Measurements from ENCODE around the gene SP7. TPM values are rescaled to one million over a fixed set of nuclear protein-coding genes. Genes with fewer than 3 reads are reported as not detected.
A peak's percentile ranks its signal among the peaks of the same experiment; 100 is the strongest.

Gene SP7
- total and polyA plus RNA-seq, 9 of the 15 experiments (the other 6 are each of a cell fraction or from before 2014, with no cell fraction given) = 0.04 TPM; not detected in 8

DNA sequence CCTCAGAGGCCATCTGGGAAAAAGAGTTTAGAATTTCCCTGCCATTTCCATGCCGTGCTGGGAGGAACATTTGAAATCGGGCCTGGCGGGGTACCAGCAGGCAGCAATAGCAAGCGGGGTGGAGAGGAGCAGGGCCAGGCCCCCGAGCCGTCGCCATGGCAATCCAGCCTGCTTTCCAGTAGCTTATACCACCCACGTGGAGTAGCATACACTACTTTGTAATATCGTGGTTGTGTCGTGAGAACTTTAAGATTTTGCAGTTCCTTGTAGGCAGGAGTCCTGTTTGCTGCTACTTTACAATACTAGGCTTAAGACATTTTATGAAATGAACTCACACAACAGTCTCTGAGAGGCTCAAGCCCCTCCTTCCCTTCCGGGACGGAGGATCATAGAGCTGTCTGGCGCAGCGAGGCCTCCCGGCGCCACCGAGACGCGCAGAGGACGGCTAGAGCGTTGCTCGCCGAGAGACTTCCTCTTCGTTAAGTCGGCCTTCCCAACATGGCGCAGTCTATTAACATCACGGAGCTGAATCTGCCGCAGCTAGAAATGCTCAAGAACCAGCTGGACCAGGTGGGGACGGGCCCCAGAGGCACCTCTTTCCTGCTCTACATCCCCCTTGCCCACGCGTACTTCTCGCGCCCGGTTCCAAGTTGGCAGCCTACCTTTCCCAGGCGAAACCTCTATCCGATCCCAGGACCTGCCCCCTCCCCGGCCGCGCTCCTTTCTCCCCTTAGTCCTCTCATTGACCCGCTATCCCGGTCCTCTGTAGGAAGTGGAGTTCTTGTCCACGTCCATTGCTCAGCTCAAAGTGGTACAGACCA is 40.9 kb downstream of the SP7 start, which contains the start of gene PFDN5 (continued):
- TF ChIP-seq, protein P1, sequence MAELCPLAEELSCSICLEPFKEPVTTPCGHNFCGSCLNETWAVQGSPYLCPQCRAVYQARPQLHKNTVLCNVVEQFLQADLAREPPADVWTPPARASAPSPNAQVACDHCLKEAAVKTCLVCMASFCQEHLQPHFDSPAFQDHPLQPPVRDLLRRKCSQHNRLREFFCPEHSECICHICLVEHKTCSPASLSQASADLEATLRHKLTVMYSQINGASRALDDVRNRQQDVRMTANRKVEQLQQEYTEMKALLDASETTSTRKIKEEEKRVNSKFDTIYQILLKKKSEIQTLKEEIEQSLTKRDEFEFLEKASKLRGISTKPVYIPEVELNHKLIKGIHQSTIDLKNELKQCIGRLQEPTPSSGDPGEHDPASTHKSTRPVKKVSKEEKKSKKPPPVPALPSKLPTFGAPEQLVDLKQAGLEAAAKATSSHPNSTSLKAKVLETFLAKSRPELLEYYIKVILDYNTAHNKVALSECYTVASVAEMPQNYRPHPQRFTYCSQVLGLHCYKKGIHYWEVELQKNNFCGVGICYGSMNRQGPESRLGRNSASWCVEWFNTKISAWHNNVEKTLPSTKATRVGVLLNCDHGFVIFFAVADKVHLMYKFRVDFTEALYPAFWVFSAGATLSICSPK (IDR thresholded peaks at IDR 0.05; ENCODE audit: borderline replicate concordance) = no peak
- no peak for TF ChIP-seq CAMTA2 (CRISPR knock-in tag; conservative IDR thresholded peaks at IDR 0.05)
- TF ChIP-seq ZNF766 (CRISPR knock-in tag; conservative IDR thresholded peaks at IDR 0.05) = no peak
- TF ChIP-seq HOMEZ (CRISPR knock-in tag; IDR thresholded peaks at IDR 0.05) = no peak
- TF ChIP-seq ZNF224 (CRISPR knock-in tag; IDR thresholded peaks at IDR 0.05) = no peak
- peak; percentile 89 for TF ChIP-seq GABPB1 (CRISPR knock-in tag; IDR thresholded peaks at IDR 0.05)
- peak; percentile 92 for TF ChIP-seq SUPT5H (IDR thresholded peaks at IDR 0.05)
- TF ChIP-seq KHSRP (IDR thresholded peaks at IDR 0.05) = no peak
- 0 out of 2 replicates have a peak, but pooled peaks have one; percentile 54 for TF ChIP-seq LCOR (CRISPR knock-in tag; IDR thresholded peaks at IDR 0.05)
- no peak for TF ChIP-seq GABPB2 (CRISPR knock-in tag; conservative IDR thresholded peaks at IDR 0.05)
- no peak for TF ChIP-seq ZNF707 (CRISPR knock-in tag; conservative IDR thresholded peaks at IDR 0.05)
- no peak for TF ChIP-seq SNRNP70 (optimal IDR thresholded peaks at IDR 0.05; ENCODE audit: low read depth, low read length)
- TF ChIP-seq ZNF324 (CRISPR knock-in tag; IDR thresholded peaks at IDR 0.05) = no peak
- no peak for TF ChIP-seq RBM15 (IDR thresholded peaks at IDR 0.05; ENCODE audit: insufficient read depth, low read length)
- TF ChIP-seq TCF15 (CRISPR knock-in tag; IDR thresholded peaks at IDR 0.05) = no peak
- TF ChIP-seq, protein P2, sequence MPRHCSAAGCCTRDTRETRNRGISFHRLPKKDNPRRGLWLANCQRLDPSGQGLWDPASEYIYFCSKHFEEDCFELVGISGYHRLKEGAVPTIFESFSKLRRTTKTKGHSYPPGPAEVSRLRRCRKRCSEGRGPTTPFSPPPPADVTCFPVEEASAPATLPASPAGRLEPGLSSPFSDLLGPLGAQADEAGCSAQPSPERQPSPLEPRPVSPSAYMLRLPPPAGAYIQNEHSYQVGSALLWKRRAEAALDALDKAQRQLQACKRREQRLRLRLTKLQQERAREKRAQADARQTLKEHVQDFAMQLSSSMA (CRISPR knock-in tag; IDR thresholded peaks at IDR 0.05) = peak; percentile 25; the same call in 1 of the 2 replicates
- TF ChIP-seq ZNF551 (CRISPR knock-in tag; IDR thresholded peaks at IDR 0.05) = no peak
- no peak for TF ChIP-seq ARNT (IDR thresholded peaks at IDR 0.05)
- TF ChIP-seq BCL6 (CRISPR knock-in tag; IDR thresholded peaks at IDR 0.05) = no peak
- peak; percentile 76; the same call in 1 of the 2 replicates for TF ChIP-seq ETV1 (tag; conservative IDR thresholded peaks at IDR 0.05; ENCODE audit: low read depth)
- no peak for TF ChIP-seq RNF2 (IDR thresholded peaks at IDR 0.05)
- no peak for TF ChIP-seq FOXJ2 (tag; IDR thresholded peaks at IDR 0.05)
- TF ChIP-seq, protein P3, sequence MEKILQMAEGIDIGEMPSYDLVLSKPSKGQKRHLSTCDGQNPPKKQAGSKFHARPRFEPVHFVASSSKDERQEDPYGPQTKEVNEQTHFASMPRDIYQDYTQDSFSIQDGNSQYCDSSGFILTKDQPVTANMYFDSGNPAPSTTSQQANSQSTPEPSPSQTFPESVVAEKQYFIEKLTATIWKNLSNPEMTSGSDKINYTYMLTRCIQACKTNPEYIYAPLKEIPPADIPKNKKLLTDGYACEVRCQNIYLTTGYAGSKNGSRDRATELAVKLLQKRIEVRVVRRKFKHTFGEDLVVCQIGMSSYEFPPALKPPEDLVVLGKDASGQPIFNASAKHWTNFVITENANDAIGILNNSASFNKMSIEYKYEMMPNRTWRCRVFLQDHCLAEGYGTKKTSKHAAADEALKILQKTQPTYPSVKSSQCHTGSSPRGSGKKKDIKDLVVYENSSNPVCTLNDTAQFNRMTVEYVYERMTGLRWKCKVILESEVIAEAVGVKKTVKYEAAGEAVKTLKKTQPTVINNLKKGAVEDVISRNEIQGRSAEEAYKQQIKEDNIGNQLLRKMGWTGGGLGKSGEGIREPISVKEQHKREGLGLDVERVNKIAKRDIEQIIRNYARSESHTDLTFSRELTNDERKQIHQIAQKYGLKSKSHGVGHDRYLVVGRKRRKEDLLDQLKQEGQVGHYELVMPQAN (IDR thresholded peaks at IDR 0.05; ENCODE audit: borderline replicate concordance) = peak; percentile 98
- TF ChIP-seq SREBF2 (CRISPR knock-in tag; IDR thresholded peaks at IDR 0.05) = 0 out of 2 replicates have a peak, but pooled peaks have one; percentile 18
- peak; percentile 80 for TF ChIP-seq HDAC2 (IDR thresholded peaks at IDR 0.05)

Data from K562 (cell line).